Ishikawa (cell line): ENCODE results near the gene TSPEAR.

Experiments
- CEBPB ChIP-seq: IDR thresholded peaks from 2 replicates; pipeline ENCODE4 v1.6.1; 2012
- CREB1 ChIP-seq: IDR thresholded peaks from 2 replicates; pipeline ENCODE4 v1.6.1; 2012; ENCODE audit warnings: low read depth
- EGR1 ChIP-seq: IDR thresholded peaks from 2 replicates; pipeline ENCODE4 v1.6.1; 2012
- EP300 ChIP-seq: IDR thresholded peaks from 2 replicates; pipeline ENCODE4 v1.6.1; 2012; ENCODE audit warnings: borderline replicate concordance
- FOXM1 ChIP-seq: IDR thresholded peaks from 2 replicates; pipeline ENCODE4 v1.6.1; 2012; ENCODE audit warnings: low read depth, borderline replicate concordance
- MAX ChIP-seq: IDR thresholded peaks from 2 replicates; pipeline ENCODE4 v1.6.1; 2012
- NFIC ChIP-seq: IDR thresholded peaks from 2 replicates; pipeline ENCODE4 v1.6.1; 2012
- RAD21 ChIP-seq: IDR thresholded peaks from 2 replicates; pipeline ENCODE4 v1.6.1; 2012; ENCODE audit warnings: low read depth
- REST ChIP-seq: IDR thresholded peaks from 2 replicates; pipeline ENCODE4 v1.6.1; 2012; ENCODE audit warnings: low read depth, mild to moderate bottlenecking
- TCF12 ChIP-seq: IDR thresholded peaks from 2 replicates; pipeline ENCODE4 v1.6.1; 2012; ENCODE audit warnings: low read depth
- TEAD4 ChIP-seq: IDR thresholded peaks from 2 replicates; pipeline ENCODE4 v1.6.1; 2012
- USF1 ChIP-seq: IDR thresholded peaks from 2 replicates; pipeline ENCODE4 v1.6.1; 2012
- YY1 ChIP-seq: IDR thresholded peaks from 2 replicates; pipeline ENCODE4 v1.6.1; 2012; ENCODE audit warnings: low read depth
- ZBTB7A ChIP-seq: IDR thresholded peaks from 2 replicates; pipeline ENCODE4 v1.6.1; 2012; ENCODE audit warnings: low read depth

DNA sequence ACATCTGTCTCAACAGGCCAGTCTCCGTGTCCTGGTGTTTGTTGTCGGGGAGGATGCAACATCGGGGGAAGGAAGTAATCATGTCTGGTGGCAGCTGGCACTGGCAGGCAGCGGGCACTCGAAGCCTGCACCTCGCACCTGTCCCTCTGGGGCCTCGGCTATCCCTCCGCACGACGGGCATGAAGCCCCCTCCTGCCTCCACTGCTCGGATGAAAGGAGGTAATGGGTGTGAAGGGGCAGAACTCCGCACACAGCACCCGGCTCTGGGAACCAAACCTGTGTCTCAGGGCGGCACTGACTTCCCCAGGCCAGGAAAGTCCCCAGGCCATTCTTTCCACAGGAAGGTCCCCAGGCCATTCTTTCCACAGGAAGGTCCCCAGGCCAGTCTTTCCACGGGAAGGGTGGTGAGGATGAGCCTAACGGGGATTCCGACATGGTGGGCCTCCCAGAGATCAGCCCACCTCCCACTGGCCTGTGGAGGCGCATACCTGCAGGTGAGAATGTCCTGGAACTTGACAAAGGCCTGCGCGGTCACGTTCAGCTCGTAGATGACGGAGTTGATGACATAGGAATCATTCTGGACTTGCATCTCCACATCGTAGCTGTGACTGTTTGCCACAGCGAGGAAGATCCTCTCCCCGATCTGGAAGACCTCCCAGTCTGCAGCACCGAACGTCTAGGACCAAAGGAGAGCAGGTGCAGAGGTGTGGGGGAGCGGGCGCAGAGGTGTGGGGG lies 202.5 kb downstream of the TSPEAR start:
- TF ChIP-seq CEBPB (no peak), TEAD4 (no peak), CREB1 (no peak), YY1 (no peak), EGR1 (no peak), NFIC (no peak), ZBTB7A (no peak), MAX (no peak), USF1 (no peak), EP300 (no peak), FOXM1 (no peak), TCF12 (no peak), RAD21 (no peak), REST (no peak)
